Measurements from ENCODE around the gene ANKRD17. TPM values are rescaled to one million over a fixed set of nuclear protein-coding genes. Genes with fewer than 3 reads are reported as not detected.
A peak's percentile ranks its signal among the peaks of the same experiment; 100 is the strongest.
"Not testable (repeated sequence)": the region's sequence is repeated elsewhere in the genome, so short reads cannot be mapped to it uniquely, and the experiment has no call there.

ANKRD17 gene
- total RNA-seq, 2 experiments from 2014 or later, result 43.2 to 44.7 TPM

DNA sequence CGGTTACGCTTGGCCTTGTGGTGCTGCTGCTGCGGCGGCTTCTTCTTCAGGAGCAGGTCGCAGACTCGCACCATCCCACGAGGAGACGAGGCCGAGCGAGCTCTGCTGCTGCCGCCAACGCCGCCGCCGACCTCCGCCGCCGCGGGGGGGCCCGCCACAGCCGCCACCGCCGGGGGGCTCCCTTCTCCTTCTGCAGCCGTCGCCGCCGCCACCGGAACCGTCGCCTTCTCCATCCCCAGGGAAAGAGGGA is 237 bp downstream of the ANKRD17 start:
- intact Hi-C loops (cut with micrococcal nuclease), result loop anchor here (2.0 to 5.0 kb wide), 5 partner anchors 131 to 900 kb away; partner anchors contain the start of gene MTHFD2L
- ChIA-PET POLR2A (interaction anchor here (0.6 to 4.9 kb wide), 7 partner anchors 19 to 196 kb away, joined by 3 to 39 read pairs (median 5); partner anchors contain the start of gene COX18), CTCF (interaction anchor here (0.8 to 3.8 kb wide), 11 partner anchors 9 to 220 kb away, joined by 3 to 22 read pairs (median 8); partner anchors contain the start of gene COX18)
- Mint-ChIP-seq H3K36me3 (peaks cover 17% of the 10 kb centered on the region), H3K9me3 (no peaks in the 10 kb centered on the region), H3K27ac (peak overlapping the region; percentile 98), H3K27me3 (no peaks in the 10 kb centered on the region), H3K4me3 (peak overlapping the region; percentile 98), H3K4me1 (ENCODE audit: low read depth) (peaks cover 47% of the 10 kb centered on the region)
- DNase-seq, result no peak

DNA sequence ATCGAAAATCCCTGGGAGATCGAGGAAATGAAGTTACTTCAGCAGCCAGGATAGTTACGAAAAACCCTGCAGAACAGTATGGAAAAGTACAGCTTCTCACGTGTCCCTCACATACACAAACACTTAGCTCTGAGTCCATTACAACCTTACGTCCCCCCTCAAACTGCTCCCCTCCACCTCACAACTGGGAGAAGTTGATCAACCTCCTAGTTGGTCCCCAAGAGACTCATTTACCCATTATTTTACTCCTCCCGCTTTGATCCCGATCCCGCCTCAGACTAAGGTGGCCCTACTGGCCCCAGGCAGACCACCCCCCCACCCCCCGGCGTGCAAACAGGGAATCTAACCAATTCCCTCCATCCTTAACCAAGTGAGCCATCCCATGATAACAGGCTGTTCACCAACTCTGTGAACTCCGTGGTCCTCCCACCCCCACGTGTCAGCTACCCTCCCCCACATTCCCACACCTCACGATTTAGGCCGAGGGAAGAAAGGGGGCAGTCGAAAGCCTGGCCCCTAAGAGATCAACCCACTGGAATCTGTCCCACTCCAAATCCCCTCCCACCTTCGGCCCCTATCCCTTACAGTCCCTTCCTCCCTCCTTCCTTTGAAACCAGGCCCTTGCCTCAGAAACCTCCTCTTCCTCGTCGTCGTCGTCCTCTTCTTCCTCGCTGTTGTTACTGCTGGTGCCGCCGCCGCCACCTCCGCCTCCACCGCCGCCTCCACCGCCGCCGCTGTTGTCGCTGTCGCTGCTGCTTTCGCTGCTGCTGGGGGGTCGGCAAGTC is 755 bp downstream of the ANKRD17 start:
- peaks cover 52% of the 10 kb centered on the region for H3K4me1 Mint-ChIP-seq (ENCODE audit: low read depth)
- peak overlapping the region; percentile 98 for H3K4me3 Mint-ChIP-seq
- CTCF ChIA-PET, result interaction anchor here (0.7 to 3.8 kb wide), 23 partner anchors 13 to 395 kb away, joined by 3 to 22 read pairs (median 6); partner anchors contain the start of gene COX18
- DNase-seq, result no peak
- intact Hi-C loops (cut with micrococcal nuclease), result loop anchor here (1.0 to 5.0 kb wide), 9 partner anchors 12 to 901 kb away; partner anchors contain the start of gene MTHFD2L
- H3K36me3 Mint-ChIP-seq, result peaks cover 22% of the 10 kb centered on the region
- POLR2A ChIA-PET, result interaction anchor here (1.1 to 4.9 kb wide), 6 partner anchors 18 to 191 kb away, joined by 3 to 39 read pairs (median 5); partner anchors contain the start of gene COX18
- H3K27me3 Mint-ChIP-seq, result no peaks in the 10 kb centered on the region
- H3K27ac Mint-ChIP-seq, result peak overlapping the region; percentile 98
- H3K9me3 Mint-ChIP-seq, result no peaks in the 10 kb centered on the region

DNA sequence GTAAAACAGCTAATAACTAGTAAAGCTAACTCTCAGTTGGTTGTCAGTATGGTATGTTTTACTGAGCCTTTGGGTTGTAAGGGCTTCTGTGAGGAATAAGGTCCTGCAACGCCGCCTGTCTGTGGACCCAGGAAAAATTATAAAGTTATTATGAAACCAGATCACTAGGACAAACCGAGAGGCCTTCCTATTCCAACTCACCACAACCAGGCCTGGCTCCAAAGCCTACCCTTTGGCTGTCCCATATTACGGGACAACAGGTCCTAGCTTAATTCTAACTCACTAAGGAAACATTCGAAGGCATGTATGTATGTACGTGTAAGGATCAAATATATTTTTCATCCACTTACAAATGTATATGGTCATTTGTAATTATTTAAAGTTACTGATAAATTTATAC is 1.4 kb downstream of the ANKRD17 start:
- no peaks in the 10 kb centered on the region for H3K9me3 Mint-ChIP-seq
- H3K27me3 Mint-ChIP-seq, result no peaks in the 10 kb centered on the region
- H3K4me3 Mint-ChIP-seq, result peak overlapping the region; percentile 98
- CTCF ChIA-PET, result interaction anchor here (0.7 to 3.8 kb wide), 31 partner anchors 9 to 396 kb away, joined by 3 to 22 read pairs (median 5); partner anchors contain the start of gene COX18
- POLR2A ChIA-PET, result interaction anchor here (0.9 to 4.9 kb wide), 5 partner anchors 18 to 190 kb away, joined by 3 to 39 read pairs (median 5); partner anchors contain the start of gene COX18
- intact Hi-C loops (cut with micrococcal nuclease), result loop anchor here (1.0 to 5.0 kb wide), 8 partner anchors 11 to 555 kb away; no protein-coding TSS in a partner anchor
- peaks cover 26% of the 10 kb centered on the region for H3K36me3 Mint-ChIP-seq
- peak; percentile 76 for DNase-seq
- H3K4me1 Mint-ChIP-seq (ENCODE audit: low read depth), result peaks cover 57% of the 10 kb centered on the region
- H3K27ac Mint-ChIP-seq, result peak overlapping the region; percentile 98

DNA sequence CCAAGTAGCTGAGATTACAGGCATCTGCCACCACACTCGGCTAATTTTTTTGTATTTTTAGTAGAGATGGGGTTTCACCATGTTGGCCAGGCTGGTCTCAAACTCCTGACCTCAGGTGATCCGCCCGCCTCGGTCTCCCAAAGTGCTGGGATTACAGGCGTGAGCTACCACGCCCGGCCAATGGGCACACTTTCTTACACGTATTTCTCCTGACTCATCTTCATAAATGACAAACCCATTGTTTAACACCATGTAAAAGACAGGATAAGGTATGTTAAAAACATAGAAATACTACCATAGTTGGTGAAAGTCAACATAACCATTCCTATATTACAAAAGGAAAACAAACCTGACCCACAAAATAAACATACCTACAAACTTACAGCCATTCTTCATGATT is 2.8 kb downstream of the ANKRD17 start:
- Mint-ChIP-seq H3K36me3 (peaks cover 28% of the 10 kb centered on the region), H3K4me1 (ENCODE audit: low read depth) (peaks cover 56% of the 10 kb centered on the region), H3K4me3 (peak overlapping the region; percentile 23)
- intact Hi-C loops (cut with micrococcal nuclease), result loop anchor here (2.0 to 5.0 kb wide), 5 partner anchors 109 to 281 kb away; no protein-coding TSS in a partner anchor
- CTCF ChIA-PET, result interaction anchor here (1.1 to 2.9 kb wide), 5 partner anchors 20 to 190 kb away, joined by 3 to 12 read pairs (median 7); no protein-coding TSS in a partner anchor
- POLR2A ChIA-PET, H3K27ac Mint-ChIP-seq, DNase-seq, H3K9me3 Mint-ChIP-seq, H3K27me3 Mint-ChIP-seq: not testable (repeated sequence)

DNA sequence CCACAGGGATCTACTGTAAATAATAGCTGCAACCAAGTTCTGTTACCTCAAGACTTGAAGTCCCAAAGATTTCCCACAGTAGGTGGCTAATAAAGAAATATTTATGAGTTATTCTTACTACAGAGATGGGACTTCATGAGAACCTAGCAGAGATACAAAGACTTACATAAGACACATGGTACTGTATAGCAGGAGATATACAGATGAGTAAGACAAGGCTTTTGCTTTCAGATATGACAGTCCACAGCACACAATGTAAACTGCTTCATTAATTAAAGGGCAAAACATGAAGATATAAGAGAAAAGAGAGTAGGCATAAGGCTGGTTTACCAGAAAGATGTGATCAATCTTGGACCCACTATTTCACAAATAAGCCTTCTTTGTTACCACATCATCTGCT is 6.6 kb downstream of the ANKRD17 start:
- Mint-ChIP-seq H3K36me3 (peaks cover 26% of the 10 kb centered on the region), H3K4me3 (no peak overlapping the region), H3K27me3 (no peaks in the 10 kb centered on the region), H3K4me1 (ENCODE audit: low read depth) (peaks cover 60% of the 10 kb centered on the region), H3K9me3 (no peaks in the 10 kb centered on the region), H3K27ac (no peak overlapping the region)
- no peak for DNase-seq
- intact Hi-C loops (cut with micrococcal nuclease), result no loop called here
- ChIA-PET CTCF (no interaction called here), POLR2A (no interaction called here)

DNA sequence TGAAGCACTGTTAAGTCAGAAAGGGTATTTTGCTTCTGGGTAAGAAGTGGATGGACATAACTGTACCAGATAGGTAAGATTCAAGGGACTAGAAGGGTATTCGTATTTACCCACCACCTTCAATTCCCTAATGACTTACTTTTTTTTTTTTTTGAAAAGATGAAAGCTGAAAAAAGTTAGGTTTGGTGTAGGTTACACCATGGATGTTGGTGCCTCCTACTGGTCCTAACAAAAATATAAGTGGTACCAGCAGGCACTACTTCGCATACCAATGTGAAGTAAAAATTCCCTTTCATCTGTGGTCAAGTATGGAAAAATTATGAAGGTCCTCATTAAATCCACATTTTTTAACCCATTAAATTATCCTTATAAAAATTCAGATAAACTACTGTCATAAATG is 7.2 kb downstream of the ANKRD17 start:
- Mint-ChIP-seq H3K9me3 (no peaks in the 10 kb centered on the region), H3K36me3 (peaks cover 21% of the 10 kb centered on the region), H3K27ac (no peak overlapping the region), H3K27me3 (no peaks in the 10 kb centered on the region), H3K4me1 (ENCODE audit: low read depth) (peaks cover 60% of the 10 kb centered on the region), H3K4me3 (no peak overlapping the region)
- POLR2A ChIA-PET, result no interaction called here
- intact Hi-C loops (cut with micrococcal nuclease), result no loop called here
- CTCF ChIA-PET, result interaction anchor here (0.7 to 1.2 kb wide), 2 partner anchors 29 to 1937 kb away, joined by 3 to 4 read pairs; no protein-coding TSS in a partner anchor
- no peak for DNase-seq

DNA sequence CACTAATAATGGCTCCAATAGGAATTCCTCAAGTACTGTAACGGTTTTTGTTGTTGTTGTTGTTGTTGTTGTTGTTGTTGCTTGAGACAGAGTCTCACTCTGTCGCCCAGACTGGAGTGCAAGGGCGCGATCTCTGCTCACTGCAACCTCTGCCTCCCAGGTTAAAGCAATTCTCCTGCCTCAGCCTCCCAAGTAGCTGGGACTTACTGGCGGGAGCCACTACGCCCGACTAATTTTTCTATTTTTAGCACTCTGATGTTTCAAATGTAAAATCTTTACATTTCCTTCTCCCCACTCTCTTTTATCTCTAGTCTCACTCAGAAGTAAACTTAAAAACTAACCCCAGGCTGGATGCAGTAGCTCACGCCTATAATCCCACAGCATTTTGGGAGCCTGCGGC is 8.0 kb downstream of the ANKRD17 start:
- ChIA-PET CTCF (interaction anchor here (1.2 kb wide), 1 partner anchor 28 kb away, joined by 4 read pairs; no protein-coding TSS in a partner anchor), POLR2A (no interaction called here)
- Mint-ChIP-seq H3K27me3 (no peaks in the 10 kb centered on the region), H3K9me3 (no peaks in the 10 kb centered on the region), H3K4me3 (no peak overlapping the region), H3K36me3 (peaks cover 19% of the 10 kb centered on the region), H3K27ac (no peak overlapping the region), H3K4me1 (ENCODE audit: low read depth) (peaks cover 61% of the 10 kb centered on the region)
- intact Hi-C loops (cut with micrococcal nuclease), result no loop called here
- DNase-seq, result no peak

DNA sequence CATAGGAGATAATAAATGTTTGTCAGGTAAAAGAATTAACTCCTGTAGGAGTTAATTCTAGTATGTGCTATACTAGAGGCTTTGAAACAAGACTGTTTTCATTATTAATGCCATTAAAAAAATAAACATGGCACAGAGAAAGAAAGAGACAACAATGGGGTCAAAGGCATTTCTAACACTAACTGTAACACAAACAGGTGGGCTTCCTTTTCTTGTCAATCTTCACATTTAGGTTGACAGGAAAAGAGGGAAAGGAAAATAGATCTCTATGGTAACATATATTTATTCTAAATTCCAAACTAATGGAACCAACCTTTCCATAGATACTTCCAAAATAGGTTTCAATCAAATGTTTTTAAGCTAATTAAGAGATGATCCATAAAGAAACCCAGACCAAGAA is 9.8 kb downstream of the ANKRD17 start:
- ChIA-PET POLR2A (no interaction called here), CTCF (interaction anchor here (1.9 kb wide), 1 partner anchor 10 kb away, joined by 8 read pairs; the partner anchor contains the start of gene ANKRD17)
- no peak overlapping the region for H3K4me3 Mint-ChIP-seq
- DNase-seq, result no peak
- intact Hi-C loops (cut with micrococcal nuclease), result no loop called here
- H3K27ac Mint-ChIP-seq, result no peak overlapping the region
- no peaks in the 10 kb centered on the region for H3K9me3 Mint-ChIP-seq
- H3K27me3 Mint-ChIP-seq, result no peaks in the 10 kb centered on the region
- H3K4me1 Mint-ChIP-seq (ENCODE audit: low read depth), result peaks cover 63% of the 10 kb centered on the region
- H3K36me3 Mint-ChIP-seq, result peaks cover 28% of the 10 kb centered on the region

DNA sequence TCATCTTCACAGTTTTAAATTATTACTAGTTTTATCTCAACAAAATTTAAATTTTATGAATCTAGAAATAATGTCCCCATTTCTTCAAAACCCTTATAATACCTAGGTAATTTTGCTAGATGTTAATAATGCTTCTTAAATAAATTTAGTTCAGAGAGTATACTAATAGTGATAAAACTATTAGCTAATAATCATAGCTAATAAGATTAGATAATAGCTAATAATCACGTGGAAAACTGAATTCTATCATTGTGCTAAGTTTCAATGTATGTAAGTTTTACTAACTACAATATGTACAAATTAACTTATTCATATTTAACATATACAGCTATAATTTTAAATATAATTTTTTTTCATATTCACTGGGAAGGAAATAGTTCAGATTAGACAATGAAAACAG is 10.2 kb downstream of the ANKRD17 start:
- ChIA-PET POLR2A (no interaction called here), CTCF (interaction anchor here (1.9 kb wide), 1 partner anchor 11 kb away, joined by 8 read pairs; the partner anchor contains the start of gene ANKRD17)
- Mint-ChIP-seq H3K36me3 (peaks cover 31% of the 10 kb centered on the region), H3K27me3 (no peaks in the 10 kb centered on the region), H3K4me1 (ENCODE audit: low read depth) (peaks cover 63% of the 10 kb centered on the region), H3K27ac (no peak overlapping the region), H3K9me3 (no peaks in the 10 kb centered on the region), H3K4me3 (no peak overlapping the region)
- DNase-seq, result no peak
- intact Hi-C loops (cut with micrococcal nuclease), result no loop called here

DNA sequence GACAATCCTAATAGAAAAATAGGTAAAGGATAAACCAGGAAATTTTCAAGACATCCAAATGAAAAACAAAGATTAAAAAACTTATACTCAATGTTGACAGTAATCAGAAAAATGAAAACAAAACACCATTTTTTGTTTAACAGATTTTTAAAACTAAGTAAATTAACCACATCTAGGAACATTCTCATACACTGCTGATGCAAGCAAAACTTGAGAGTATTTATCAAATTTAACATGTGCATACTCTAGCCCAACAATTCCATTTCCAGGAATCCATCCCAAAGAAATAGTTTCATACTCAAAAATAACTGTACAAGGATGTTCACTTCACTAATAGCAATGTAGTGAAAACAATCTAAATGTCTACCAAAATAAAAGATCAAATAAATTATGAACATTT is 11.5 kb downstream of the ANKRD17 start:
- no peak overlapping the region for H3K4me3 Mint-ChIP-seq
- no peak overlapping the region for H3K27ac Mint-ChIP-seq
- no peaks in the 10 kb centered on the region for H3K9me3 Mint-ChIP-seq
- intact Hi-C loops (cut with micrococcal nuclease), result no loop called here
- no peak for DNase-seq
- H3K27me3 Mint-ChIP-seq, result no peaks in the 10 kb centered on the region
- CTCF ChIA-PET, result no interaction called here
- H3K36me3 Mint-ChIP-seq, result peaks cover 21% of the 10 kb centered on the region
- H3K4me1 Mint-ChIP-seq (ENCODE audit: low read depth), result peaks cover 59% of the 10 kb centered on the region
- POLR2A ChIA-PET, result no interaction called here

DNA sequence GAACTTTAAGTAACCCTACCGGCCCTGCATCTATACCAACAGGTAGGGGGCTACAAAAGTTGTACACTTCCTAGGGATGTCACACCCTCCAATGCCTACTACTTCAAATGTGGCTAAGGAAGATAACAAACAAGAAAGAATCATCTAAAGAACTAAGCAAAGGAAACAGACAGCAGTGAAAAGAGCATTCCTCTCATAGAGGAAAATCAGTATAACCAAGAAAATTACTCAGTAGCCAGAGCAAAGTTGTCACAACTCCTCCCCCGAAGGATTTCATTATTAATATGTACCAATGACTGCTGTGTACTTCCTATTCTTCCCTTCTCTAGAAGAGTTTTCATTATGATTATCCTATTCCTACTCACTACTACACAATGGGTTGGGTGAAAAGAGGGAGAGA is 12.6 kb downstream of the ANKRD17 start:
- intact Hi-C loops (cut with micrococcal nuclease), result loop anchor here (1.0 kb wide), 1 partner anchor 11 kb away; no protein-coding TSS in a partner anchor
- H3K36me3 Mint-ChIP-seq, result peaks cover 22% of the 10 kb centered on the region
- CTCF ChIA-PET, result no interaction called here
- H3K27ac Mint-ChIP-seq, result peak overlapping the region; percentile 28
- no peaks in the 10 kb centered on the region for H3K9me3 Mint-ChIP-seq
- no peaks in the 10 kb centered on the region for H3K27me3 Mint-ChIP-seq
- no peak for DNase-seq
- H3K4me3 Mint-ChIP-seq, result no peak overlapping the region
- POLR2A ChIA-PET, result interaction anchor here (1.3 kb wide), 1 partner anchor 23 kb away, joined by 3 read pairs; no protein-coding TSS in a partner anchor
- peaks cover 56% of the 10 kb centered on the region for H3K4me1 Mint-ChIP-seq (ENCODE audit: low read depth)

DNA sequence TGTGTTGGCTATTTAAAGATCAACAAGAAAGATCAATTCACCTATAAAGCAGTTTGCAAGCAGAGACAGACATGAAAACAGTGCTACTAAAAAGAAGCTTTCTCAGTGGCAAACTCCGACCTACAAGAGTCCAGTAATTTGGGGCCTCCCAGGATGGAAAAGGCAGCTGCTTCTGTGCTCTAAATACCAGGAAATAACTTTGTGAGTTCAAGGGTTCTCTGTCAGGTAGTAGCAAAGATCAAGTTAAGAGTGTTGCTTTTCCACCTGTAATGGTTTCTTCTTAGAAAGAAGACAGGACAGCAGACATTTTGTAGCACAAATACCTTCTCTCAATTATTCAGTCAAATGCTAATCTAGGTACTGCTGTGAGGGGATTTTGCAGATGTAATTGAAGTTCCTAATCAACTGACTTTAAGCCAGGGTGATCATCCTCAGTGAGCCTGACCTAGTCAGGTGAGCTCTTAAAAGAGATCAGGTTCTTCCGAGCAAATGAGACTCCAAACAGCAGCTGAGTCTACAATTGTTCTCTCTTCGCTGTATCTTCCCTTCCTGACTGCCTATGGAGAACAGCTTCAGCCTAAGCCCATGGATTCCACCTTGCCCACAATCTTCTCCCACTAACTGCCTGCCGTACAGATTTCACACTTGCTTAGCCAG is 13.5 kb downstream of the ANKRD17 start:
- CTCF ChIA-PET, result interaction anchor here (1.3 kb wide), 1 partner anchor 12 kb away, joined by 5 read pairs; no protein-coding TSS in a partner anchor
- H3K27me3 Mint-ChIP-seq, result no peaks in the 10 kb centered on the region
- no peak overlapping the region for H3K4me3 Mint-ChIP-seq
- no peak for DNase-seq
- intact Hi-C loops (cut with micrococcal nuclease), result no loop called here
- peak overlapping the region; percentile 57 for H3K27ac Mint-ChIP-seq
- H3K9me3 Mint-ChIP-seq, result no peaks in the 10 kb centered on the region
- POLR2A ChIA-PET, result interaction anchor here (1.3 kb wide), 1 partner anchor 22 kb away, joined by 3 read pairs; no protein-coding TSS in a partner anchor
- peaks cover 51% of the 10 kb centered on the region for H3K4me1 Mint-ChIP-seq (ENCODE audit: low read depth)
- H3K36me3 Mint-ChIP-seq, result peaks cover 17% of the 10 kb centered on the region
